NCI-H82 treated with DMSO at 0.1 percent for 48 hours (cell line): ENCODE data around the gene ZNF117.
"Not testable (repeated sequence)": the region's sequence is repeated elsewhere in the genome, so short reads cannot be mapped to it uniquely, and the experiment has no call there.

Experiments
- DNase-seq: peaks from one replicate; lab custom pipeline; 2025; ENCODE audit not compliant: unreplicated experiment; lab: John Stamatoyannopoulos, UW

ZNF117 gene

GRCh38 chr7:64928252-64929187 is 62.3 kb downstream of the ZNF117 start:
- DNase-seq: not testable (repeated sequence)
